Activated CD4-positive, alpha-beta T cell treated with anti-CD3 and anti-CD28 coated beads, Interleukin-2, amount 50 U/mL, for 4 hours (primary cell): Measurements from ENCODE around the gene MROH7.

ENCODE experiments used
- DNase-seq, 2 experiments: peaks; one replicate each; pipeline ENCODE4 v3.0.0-alpha.2; 2020

MROH7 gene

GRCh38 chr1:54640863-54641836, at the start of gene MROH7:
MROH7 (plus strand) TSS chr1:54641786; CDS start chr1:54652927, 11,141 bp downstream.
- no peak for DNase-seq

- no peak for DNase-seq
Observed at GRCh38 chr1:54593571-54594160, 47.9 kb upstream of the MROH7 start.

- DNase-seq, result no peak
Observed at GRCh38 chr1:54594463-54594862, 47.1 kb upstream of the MROH7 start.

GRCh38 chr1:54595956-54596498, 45.6 kb upstream of the MROH7 start:
- DNase-seq, result no peak

GRCh38 chr1:54596756-54597155, 44.8 kb upstream of the MROH7 start:
- DNase-seq, result no peak

GRCh38 chr1:54597455-54598030, 44.0 kb upstream of the MROH7 start:
- DNase-seq, result no peak

- no peak for DNase-seq
Observed at GRCh38 chr1:54599211-54599823, 42.3 kb upstream of the MROH7 start.

GRCh38 chr1:54600947-54601721, 40.5 kb upstream of the MROH7 start:
- no peak for DNase-seq

GRCh38 chr1:54601730-54602129, 39.9 kb upstream of the MROH7 start:
- no peak for DNase-seq

- no peak for DNase-seq
Observed at GRCh38 chr1:54602554-54602953, 39.0 kb upstream of the MROH7 start.

- no peak for DNase-seq
Observed at GRCh38 chr1:54603241-54603640, 38.3 kb upstream of the MROH7 start.

- no peak for DNase-seq
Observed at GRCh38 chr1:54604051-54604450, 37.5 kb upstream of the MROH7 start.

- no peak for DNase-seq
Observed at GRCh38 chr1:54604572-54605370, 36.8 kb upstream of the MROH7 start.

- DNase-seq, result no peak
Observed at GRCh38 chr1:54606096-54606989, 35.2 kb upstream of the MROH7 start.

- DNase-seq, result no peak
Observed at GRCh38 chr1:54606990-54607325, 34.6 kb upstream of the MROH7 start.

- DNase-seq, result no peak
Observed at GRCh38 chr1:54607821-54608565, 33.6 kb upstream of the MROH7 start.

- no peak for DNase-seq
Observed at GRCh38 chr1:54608566-54609230, 32.9 kb upstream of the MROH7 start.

GRCh38 chr1:54609301-54609921, 32.2 kb upstream of the MROH7 start:
- DNase-seq, result no peak

GRCh38 chr1:54610048-54610447, 31.5 kb upstream of the MROH7 start:
- no peak for DNase-seq
